Esophagus squamous epithelium (tissue), 4 donors: ENCODE results near the gene TSPAN9.

Source experiments
- POLR2A ChIP-seq, 4 donors: fragments of 450-650 bp; IDR thresholded peaks; one replicate each; pipeline ENCODE4 v1.6.1; 2017; ENCODE audit warnings: antibody characterized with exemption in 4 of 4, mild to moderate bottlenecking in 4 of 4, moderate library complexity in 3 of 4
- TF ChIP-seq, protein P1 (sequence below), 6 experiments: fragments of 450-650 bp in 4 of 6; fragments of 200-600 bp in 2 of 6; sonication (generic) in 2 of 6; IDR thresholded peaks; one replicate each; pipeline ENCODE4 v1.5.1; 2016 to 2019; ENCODE audit warnings: antibody characterized with exemption in 6 of 6, mild to moderate bottlenecking in 4 of 6, moderate library complexity in 4 of 6

DNA sequence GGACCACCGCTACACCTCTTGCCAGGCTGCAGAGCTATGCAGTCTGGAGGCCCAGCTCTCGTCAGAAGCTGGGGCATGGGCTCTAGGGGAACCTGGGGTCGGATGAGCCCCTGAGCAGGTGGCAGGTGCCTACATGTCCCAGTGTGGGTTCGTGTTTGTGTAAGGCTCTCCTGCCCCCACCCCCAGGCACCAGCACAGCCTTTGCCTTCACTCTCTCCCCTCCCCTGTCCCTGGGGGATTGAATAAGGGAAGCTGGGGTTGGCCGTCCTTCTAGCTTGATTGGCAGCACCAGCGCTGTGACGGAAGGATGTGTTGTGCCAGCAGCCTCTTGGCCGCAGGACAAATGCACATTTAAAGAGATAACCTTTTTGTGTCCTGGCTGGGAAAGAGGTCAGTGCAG is 34.8 kb upstream of the TSPAN9 start:
- TF ChIP-seq, protein P1, sequence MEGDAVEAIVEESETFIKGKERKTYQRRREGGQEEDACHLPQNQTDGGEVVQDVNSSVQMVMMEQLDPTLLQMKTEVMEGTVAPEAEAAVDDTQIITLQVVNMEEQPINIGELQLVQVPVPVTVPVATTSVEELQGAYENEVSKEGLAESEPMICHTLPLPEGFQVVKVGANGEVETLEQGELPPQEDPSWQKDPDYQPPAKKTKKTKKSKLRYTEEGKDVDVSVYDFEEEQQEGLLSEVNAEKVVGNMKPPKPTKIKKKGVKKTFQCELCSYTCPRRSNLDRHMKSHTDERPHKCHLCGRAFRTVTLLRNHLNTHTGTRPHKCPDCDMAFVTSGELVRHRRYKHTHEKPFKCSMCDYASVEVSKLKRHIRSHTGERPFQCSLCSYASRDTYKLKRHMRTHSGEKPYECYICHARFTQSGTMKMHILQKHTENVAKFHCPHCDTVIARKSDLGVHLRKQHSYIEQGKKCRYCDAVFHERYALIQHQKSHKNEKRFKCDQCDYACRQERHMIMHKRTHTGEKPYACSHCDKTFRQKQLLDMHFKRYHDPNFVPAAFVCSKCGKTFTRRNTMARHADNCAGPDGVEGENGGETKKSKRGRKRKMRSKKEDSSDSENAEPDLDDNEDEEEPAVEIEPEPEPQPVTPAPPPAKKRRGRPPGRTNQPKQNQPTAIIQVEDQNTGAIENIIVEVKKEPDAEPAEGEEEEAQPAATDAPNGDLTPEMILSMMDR (IDR thresholded peaks at IDR 0.05), result no peak
- no peak for TF ChIP-seq POLR2A (IDR thresholded peaks at IDR 0.05)
